Activated CD4-positive, alpha-beta T cell treated with anti-CD3 and anti-CD28 coated beads, Interleukin-2, amount 10 ng/mL, durations not matched to agents 7 days and 5 days (primary cell): ENCODE measurements around the gene KRT71. TPM values are rescaled to one million over a fixed set of nuclear protein-coding genes. Genes with fewer than 3 reads are reported as not detected.
A peak's percentile ranks its signal among the peaks of the same experiment; 100 is the strongest.

Experiments
- CTCF ChIA-PET: fragments of 350-600 bp; sonication (Branson Sonifier 250); formaldehyde crosslinking; loops from one replicate; lab custom pipeline; 2021; ENCODE audit warnings: antibody characterized with exemption; lab: Charles Lee
- POLR2A ChIA-PET: fragments of 350-600 bp; sonication (Branson Sonifier 250); formaldehyde crosslinking; loops from one replicate; lab custom pipeline; 2021; ENCODE audit warnings: antibody characterized with exemption; lab: Charles Lee
- DNase-seq: peaks from one replicate; pipeline ENCODE4 v3.0.0-alpha.2; 2020
- H3K27ac Mint-ChIP-seq: one replicate; pipeline ENCODE4 v1.8.0; 2021; ENCODE audit warnings: mild to moderate bottlenecking, moderate library complexity, mixed read lengths
- H3K27me3 Mint-ChIP-seq: one replicate; pipeline ENCODE4 v1.8.0; 2021; ENCODE audit warnings: mixed read lengths
- H3K36me3 Mint-ChIP-seq: one replicate; pipeline ENCODE4 v1.8.0; 2021; ENCODE audit warnings: low read depth, mixed read lengths
- H3K4me1 Mint-ChIP-seq: one replicate; pipeline ENCODE4 v1.8.0; 2021; ENCODE audit warnings: mixed read lengths
- H3K4me3 Mint-ChIP-seq: one replicate; pipeline ENCODE4 v1.8.0; 2021; ENCODE audit warnings: mild to moderate bottlenecking, moderate library complexity, mixed read lengths
- H3K9me3 Mint-ChIP-seq: one replicate; pipeline ENCODE4 v1.8.0; 2021; ENCODE audit warnings: mixed read lengths
- total RNA-seq, 2 experiments: library from RNA; stranded (reverse); gene quantifications; one replicate each; pipeline ENCODE4 v1.2.3, GENCODE V29; 2021

Gene KRT71
- total RNA-seq, 2 experiments from 2014 or later, result not detected

DNA sequence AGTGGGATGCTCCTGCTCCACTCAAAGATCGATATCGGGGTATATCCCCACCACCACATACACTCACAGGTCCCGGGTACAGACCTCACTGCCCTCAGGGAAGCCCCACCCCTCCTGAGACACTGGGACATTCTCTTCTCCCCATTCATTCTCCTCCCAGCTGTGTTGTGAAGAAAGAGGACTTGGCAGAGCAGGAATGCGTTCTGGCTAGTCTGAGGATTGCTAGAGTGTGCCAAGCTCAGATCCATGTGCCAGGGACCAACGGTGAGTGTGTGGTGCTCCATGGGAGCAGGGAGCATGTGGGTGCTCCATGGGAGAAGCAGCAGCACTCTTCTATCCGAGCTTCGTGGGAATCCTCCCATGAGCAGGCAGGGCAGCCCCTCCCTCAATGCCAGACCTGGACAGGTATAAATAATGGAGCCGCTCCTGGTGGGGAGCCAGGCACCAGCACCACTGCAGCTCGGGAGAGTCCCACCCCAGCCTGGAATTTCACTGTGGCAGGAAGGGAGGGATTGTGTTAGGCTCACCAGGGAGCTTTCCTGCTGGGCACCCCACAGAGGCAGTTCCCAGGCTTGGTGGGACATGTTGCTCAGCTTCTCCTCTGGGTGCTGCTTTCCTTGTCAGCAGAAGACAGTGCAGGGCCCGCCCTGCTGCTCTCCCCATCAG lies 30.5 kb downstream of the KRT71 start:
- peak; percentile 2 for DNase-seq
- no peak overlapping the region for H3K27ac Mint-ChIP-seq
- H3K27me3 Mint-ChIP-seq, result no peaks in the 10 kb centered on the region
- no peaks in the 10 kb centered on the region for H3K9me3 Mint-ChIP-seq
- ChIA-PET POLR2A (no interaction called here), CTCF (no interaction called here)
- peaks cover 7% of the 10 kb centered on the region for H3K4me1 Mint-ChIP-seq
- H3K4me3 Mint-ChIP-seq, result no peak overlapping the region
- H3K36me3 Mint-ChIP-seq, result no peaks in the 10 kb centered on the region

DNA sequence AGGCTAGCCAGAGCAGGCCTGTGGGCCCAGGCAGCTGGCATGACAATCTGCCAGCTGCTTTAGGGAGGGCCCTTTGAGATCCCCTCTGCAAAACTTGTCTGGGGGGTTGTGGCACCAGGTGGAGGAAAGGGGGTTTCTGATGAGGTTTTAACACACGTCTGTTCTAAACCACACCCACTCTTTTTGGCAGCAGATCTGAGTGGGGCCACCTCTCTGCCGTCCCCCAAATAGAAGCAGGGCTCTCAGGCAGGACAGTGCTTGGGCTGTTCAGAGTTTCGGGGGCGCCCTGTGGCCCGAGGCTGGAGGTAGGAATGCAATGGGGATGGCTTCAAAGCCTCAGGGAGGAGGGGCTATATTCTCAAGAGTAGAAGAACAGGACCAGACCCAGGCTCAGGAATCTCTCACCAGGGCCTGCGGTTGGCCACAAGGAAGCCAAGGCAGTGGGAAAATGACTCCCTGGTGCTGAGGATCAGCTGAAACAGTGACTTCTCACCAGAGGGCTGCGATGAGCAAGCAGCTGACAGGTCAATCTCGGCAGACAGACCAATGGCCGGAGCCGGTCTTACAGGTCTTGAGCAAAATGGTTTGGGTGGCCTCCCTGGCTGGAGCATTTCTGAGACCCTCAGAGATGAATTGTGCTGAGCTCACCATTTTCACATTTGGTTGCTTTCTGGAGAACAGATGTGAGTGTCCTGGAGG lies 31.2 kb downstream of the KRT71 start:
- CTCF ChIA-PET, result no interaction called here
- Mint-ChIP-seq H3K27ac (no peak overlapping the region), H3K4me1 (peaks cover 3% of the 10 kb centered on the region), H3K4me3 (no peak overlapping the region), H3K27me3 (no peaks in the 10 kb centered on the region), H3K36me3 (no peaks in the 10 kb centered on the region), H3K9me3 (no peaks in the 10 kb centered on the region)
- POLR2A ChIA-PET, result interaction anchor here (0.5 kb wide), 1 partner anchor 726 kb away, joined by 4 read pairs; no protein-coding TSS in a partner anchor
- peak; percentile 3 for DNase-seq

DNA sequence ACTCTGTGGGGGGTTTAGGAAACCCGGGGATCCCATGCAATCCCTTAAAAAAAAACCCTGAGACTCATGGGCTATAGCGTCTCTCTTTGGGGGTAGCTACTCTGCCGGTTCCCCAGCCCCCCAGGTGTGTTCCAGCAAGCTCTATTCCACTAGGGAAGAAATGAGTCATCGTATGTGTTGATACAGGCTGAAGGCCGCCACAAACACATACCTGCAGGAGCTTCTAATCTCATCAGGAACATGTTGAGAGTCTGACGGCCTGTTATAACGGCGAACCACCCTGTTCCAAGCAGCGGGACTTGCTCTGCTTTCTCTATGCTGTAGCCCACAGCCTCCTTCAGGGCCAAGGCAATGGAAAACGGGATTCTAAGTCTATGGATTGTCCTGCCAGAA lies 31.8 kb downstream of the KRT71 start:
- POLR2A ChIA-PET, result interaction anchor here (0.5 kb wide), 1 partner anchor 725 kb away, joined by 4 read pairs; no protein-coding TSS in a partner anchor
- peak; percentile 3 for DNase-seq
- Mint-ChIP-seq H3K9me3 (no peaks in the 10 kb centered on the region), H3K27me3 (no peaks in the 10 kb centered on the region), H3K27ac (no peak overlapping the region), H3K4me1 (no peaks in the 10 kb centered on the region), H3K4me3 (no peak overlapping the region), H3K36me3 (no peaks in the 10 kb centered on the region)
- CTCF ChIA-PET, result no interaction called here

DNA sequence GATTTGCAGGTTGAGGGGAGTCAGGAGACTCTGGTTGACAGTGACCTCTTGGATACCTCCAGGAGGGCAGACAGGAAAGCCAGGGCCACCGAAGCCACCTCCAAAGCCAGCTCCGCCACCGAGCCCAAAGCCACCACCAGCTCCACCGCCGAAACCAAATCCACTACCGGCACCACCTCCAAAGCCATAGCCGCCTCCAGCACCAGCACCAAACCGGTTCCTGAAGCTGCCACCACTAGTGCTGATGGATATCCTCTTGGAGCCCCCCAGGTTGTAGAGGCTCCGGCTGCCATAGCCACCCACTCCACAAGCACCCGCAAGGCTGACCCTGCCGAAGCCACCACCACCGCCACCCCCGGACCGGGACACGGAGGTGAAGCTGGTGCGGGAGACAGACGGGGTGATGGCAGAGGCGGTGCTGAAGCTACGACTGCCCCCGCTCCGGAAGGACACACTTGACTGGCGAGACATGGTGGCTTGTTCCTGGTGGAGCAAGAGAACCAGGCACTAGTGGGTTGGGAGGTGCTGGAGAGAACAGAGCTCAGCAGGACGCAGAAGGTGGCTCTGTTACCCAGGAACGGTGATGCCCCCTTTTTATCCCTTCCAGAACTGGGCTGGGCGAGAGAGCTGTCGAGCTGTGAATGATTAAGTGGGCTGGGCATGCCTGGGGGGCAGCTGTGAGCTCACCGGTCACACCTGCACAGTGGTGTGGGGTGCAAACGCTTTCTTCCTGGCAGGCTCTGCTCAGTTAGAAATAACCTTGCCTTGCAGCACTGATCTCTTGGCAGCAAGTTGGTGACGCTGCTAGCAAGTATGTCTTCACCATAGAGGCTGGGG lies 32.9 kb downstream of the KRT71 start, which contains the start of gene KRT5:
KRT5 (minus strand) TSS at position 569 of the 837 bp plus-strand sequence; CDS start at position 471, 98 bp downstream.
- ChIA-PET POLR2A (no interaction called here), CTCF (no interaction called here)
- H3K4me1 Mint-ChIP-seq, result no peaks in the 10 kb centered on the region
- no peak within 1 kb of the TSS for H3K4me3 Mint-ChIP-seq
- no peaks in the 10 kb centered on the region for H3K36me3 Mint-ChIP-seq
- H3K27ac Mint-ChIP-seq, result no peak within 1 kb of the TSS
- H3K27me3 Mint-ChIP-seq, result no peaks in the 10 kb centered on the region
- DNase-seq, result no peak
- H3K9me3 Mint-ChIP-seq, result no peaks in the 10 kb centered on the region

DNA sequence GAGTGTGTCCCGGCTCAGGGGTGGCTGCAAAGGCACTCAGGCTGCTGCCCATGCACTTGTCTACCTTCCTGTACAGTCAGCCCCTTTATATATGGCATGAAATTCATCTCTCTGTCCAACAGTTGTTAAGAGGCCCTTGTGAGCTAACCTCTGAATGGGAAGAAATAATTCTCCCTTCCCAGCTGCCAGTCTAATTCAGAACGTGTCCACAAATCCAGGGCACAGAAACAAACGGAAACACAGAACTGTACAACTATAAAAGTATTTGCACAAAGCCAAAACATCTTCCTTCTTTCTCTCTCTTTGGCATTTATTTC lies 33.6 kb downstream of the KRT71 start:
- H3K36me3 Mint-ChIP-seq, result no peaks in the 10 kb centered on the region
- H3K4me1 Mint-ChIP-seq, result no peaks in the 10 kb centered on the region
- H3K9me3 Mint-ChIP-seq, result no peaks in the 10 kb centered on the region
- no peak overlapping the region for H3K4me3 Mint-ChIP-seq
- no peak for DNase-seq
- H3K27ac Mint-ChIP-seq, result no peak overlapping the region
- ChIA-PET CTCF (no interaction called here), POLR2A (no interaction called here)
- H3K27me3 Mint-ChIP-seq, result no peaks in the 10 kb centered on the region

DNA sequence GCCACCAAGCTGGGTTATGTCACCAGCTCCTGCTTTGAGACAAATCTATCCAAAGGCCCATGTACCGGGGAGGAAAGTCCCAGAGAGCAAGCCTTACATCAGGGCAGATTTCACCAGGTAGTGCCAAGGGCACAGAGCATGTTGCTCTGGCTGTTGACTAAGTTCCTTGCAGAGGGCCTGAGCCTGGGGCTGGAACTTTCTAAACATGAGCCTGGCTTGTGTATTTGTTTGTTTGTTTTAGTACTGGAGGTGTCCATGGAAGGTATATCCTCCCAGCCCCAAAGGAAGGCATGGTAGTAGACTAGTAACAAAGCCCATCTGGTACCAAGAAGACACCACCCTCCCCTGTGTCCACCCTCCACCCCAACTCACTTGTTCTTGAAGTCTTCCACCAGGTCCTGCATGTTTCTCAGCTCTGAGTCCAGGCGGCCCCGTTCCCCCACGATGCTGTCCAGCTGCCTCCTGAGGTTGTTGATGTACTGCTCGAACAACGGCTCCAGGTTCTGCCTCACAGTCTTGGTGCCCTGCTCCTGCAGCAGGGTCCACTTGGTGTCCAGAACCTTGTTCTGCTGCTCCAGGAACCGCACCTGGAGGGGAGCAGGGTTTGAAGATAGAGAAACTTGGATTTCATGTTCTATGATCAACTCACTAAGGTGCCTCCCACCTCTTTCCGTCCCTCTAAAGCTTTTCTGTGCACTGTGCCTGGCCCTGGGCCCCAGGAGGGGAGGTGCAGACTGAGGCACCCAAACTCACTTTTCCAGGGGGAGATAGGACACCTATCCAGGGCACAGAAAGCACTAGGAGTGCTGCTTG lies 34.2 kb downstream of the KRT71 start:
- no peaks in the 10 kb centered on the region for H3K9me3 Mint-ChIP-seq
- no peaks in the 10 kb centered on the region for H3K36me3 Mint-ChIP-seq
- no peaks in the 10 kb centered on the region for H3K27me3 Mint-ChIP-seq
- peak; percentile 1 for DNase-seq
- no peak overlapping the region for H3K27ac Mint-ChIP-seq
- no peaks in the 10 kb centered on the region for H3K4me1 Mint-ChIP-seq
- H3K4me3 Mint-ChIP-seq, result no peak overlapping the region
- POLR2A ChIA-PET, result no interaction called here
- CTCF ChIA-PET, result no interaction called here

DNA sequence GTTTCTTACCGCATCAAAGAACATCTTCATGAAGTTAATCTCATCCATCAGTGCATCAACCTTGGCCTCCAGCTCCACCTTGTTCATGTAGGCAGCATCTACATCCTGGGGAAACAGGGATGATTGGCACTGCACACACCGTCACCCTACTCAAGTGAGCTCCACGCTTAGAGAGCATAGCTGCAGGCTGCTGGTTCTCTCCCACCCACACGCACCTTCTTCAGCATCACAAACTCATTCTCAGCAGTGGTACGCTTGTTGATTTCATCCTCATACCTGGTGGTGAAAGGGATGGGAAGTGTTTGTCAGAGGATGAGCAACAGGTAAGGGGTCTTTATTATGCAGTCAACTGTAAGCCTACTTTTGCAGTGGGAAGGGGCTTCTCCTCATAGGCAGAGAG lies 35.1 kb downstream of the KRT71 start:
- Mint-ChIP-seq H3K27me3 (no peaks in the 10 kb centered on the region), H3K27ac (no peak overlapping the region), H3K36me3 (no peaks in the 10 kb centered on the region), H3K4me1 (no peaks in the 10 kb centered on the region), H3K9me3 (no peaks in the 10 kb centered on the region), H3K4me3 (no peak overlapping the region)
- ChIA-PET POLR2A (no interaction called here), CTCF (no interaction called here)
- peak; percentile 1 for DNase-seq

DNA sequence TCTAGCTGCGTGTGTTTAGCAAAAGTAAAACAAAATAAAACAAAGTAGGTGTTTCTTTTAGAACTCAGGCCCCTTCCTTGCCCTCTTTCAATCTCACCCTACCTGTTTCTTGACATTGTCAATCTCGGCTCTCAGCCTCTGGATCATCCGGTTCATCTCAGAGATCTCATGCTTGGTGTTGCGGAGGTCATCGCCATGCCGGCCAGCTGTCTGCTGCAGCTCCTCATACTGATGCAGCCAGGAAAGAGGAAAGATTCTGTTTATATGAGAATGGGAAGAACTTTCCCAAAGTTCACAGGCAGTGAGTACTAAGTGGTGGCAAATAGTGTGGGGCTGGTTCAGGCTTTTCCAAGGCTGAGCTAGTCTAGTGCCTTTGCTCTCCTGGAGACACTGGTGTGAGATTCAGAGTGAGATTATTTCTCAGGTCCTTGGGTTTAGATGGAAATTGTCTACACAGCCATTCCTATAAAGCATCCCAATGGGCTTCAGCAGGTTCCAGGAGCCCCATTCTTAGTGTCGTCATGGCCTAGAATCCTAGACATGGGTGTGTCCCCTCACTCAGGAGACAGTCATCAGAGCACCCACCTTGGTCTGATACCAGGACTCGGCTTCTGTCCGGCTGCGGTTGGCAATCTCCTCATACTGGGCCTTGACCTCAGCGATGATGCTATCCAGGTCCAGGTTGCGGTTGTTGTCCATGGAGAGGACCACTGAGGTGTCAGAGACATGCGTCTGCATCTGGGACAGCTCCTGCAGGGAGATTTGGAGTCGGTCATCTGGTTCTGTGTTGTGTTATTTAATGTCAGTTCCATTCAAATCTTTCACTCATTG lies 35.7 kb downstream of the KRT71 start:
- Mint-ChIP-seq H3K36me3 (no peaks in the 10 kb centered on the region), H3K9me3 (no peaks in the 10 kb centered on the region), H3K4me1 (no peaks in the 10 kb centered on the region), H3K27ac (no peak overlapping the region), H3K27me3 (peaks cover 3% of the 10 kb centered on the region), H3K4me3 (no peak overlapping the region)
- DNase-seq, result no peak
- CTCF ChIA-PET, result no interaction called here
- POLR2A ChIA-PET, result no interaction called here

DNA sequence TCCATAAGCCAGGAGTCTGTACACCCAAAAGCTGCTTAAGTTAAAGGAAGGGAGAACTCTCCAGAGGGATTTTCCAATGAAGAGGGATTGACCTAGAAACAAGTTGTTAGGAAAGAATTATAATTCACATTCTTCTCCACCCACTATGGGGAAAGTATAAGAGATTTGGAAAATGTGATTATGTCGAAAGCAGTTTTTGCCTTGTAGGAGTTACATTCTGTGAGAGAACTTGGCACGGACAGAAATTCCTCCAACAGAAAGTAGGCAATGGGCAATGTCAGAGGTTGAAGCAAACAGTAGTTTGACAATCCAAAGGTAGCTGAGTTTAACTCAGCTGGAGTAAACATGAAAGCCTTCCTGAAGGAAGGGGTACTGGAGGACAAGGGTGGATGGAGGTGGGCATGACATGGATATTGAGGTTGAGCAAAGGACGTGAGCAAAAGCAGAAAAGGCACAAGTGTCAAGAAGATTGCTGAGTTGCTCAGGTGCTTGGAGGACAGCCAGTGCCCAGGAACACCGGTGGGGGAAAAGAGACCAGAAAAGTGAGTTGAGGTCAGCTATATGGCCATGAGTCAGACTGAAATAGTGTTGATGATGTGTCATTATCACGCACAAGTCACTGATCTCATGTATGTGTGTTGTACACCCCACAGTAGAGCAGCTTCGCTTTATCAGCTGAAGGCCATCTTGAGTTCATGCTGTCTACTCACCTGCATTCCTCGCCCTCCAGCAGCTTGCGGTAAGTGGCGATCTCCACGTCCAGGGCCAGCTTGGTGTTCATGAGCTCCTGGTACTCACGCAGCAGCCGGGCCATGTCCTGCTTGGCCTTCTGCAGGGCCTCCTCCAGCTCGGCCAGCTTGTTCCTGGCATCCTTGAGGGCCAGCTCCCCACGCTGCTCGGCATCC lies 36.8 kb downstream of the KRT71 start:
- Mint-ChIP-seq H3K9me3 (peaks cover 4% of the 10 kb centered on the region), H3K4me1 (no peaks in the 10 kb centered on the region), H3K36me3 (no peaks in the 10 kb centered on the region), H3K27me3 (peaks cover 3% of the 10 kb centered on the region), H3K27ac (no peak overlapping the region), H3K4me3 (no peak overlapping the region)
- ChIA-PET POLR2A (no interaction called here), CTCF (interaction anchor here (1.1 kb wide), 1 partner anchor 31 kb away, joined by 3 read pairs; no protein-coding TSS in a partner anchor)
- no peak for DNase-seq

DNA sequence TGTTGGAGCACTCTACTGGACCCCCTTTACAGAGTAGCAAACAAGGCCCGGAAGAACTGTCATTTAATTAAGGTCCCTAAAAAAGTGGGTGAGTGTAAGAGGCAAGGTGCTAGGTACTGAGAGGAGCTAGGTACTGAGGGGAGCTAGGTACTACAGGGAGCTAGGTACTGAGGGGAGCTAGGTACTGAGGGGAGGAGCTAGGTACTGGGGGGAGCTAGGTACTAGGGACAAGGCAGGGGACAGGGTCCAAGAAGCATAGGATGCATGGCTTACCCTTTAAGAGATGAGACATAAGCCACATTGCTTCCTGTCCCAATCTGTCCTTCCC lies 37.7 kb downstream of the KRT71 start:
- Mint-ChIP-seq H3K27me3 (peaks cover 4% of the 10 kb centered on the region), H3K9me3 (peaks cover 7% of the 10 kb centered on the region), H3K27ac (no peak overlapping the region), H3K4me3 (no peak overlapping the region), H3K36me3 (no peaks in the 10 kb centered on the region), H3K4me1 (no peaks in the 10 kb centered on the region)
- CTCF ChIA-PET, result interaction anchor here (1.1 kb wide), 1 partner anchor 30 kb away, joined by 3 read pairs; no protein-coding TSS in a partner anchor
- POLR2A ChIA-PET, result no interaction called here
- no peak for DNase-seq
